ENCODE measurements around the gene KLKB1.

DNA sequence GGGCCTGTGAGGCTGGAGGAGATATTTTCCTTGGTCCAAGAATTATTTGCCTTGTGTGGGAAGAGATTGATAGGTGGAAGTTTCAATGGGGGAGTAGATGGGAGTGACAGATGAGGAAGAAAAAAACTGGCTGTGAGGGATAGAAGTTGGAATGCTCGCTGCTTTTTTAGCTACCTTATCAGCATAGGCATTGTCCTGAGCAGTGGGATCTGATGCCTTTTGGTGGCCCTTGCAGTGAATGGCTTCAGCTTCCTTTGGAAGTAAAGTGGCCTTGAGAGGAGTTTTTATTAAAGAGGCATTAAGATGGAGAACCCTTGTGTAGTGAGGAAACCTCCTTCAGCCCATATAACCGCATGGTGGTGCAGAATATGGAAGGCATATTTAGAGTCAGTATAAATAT is 16.0 kb downstream of the KLKB1 start:
- TF ChIP-seq, protein P1, sequence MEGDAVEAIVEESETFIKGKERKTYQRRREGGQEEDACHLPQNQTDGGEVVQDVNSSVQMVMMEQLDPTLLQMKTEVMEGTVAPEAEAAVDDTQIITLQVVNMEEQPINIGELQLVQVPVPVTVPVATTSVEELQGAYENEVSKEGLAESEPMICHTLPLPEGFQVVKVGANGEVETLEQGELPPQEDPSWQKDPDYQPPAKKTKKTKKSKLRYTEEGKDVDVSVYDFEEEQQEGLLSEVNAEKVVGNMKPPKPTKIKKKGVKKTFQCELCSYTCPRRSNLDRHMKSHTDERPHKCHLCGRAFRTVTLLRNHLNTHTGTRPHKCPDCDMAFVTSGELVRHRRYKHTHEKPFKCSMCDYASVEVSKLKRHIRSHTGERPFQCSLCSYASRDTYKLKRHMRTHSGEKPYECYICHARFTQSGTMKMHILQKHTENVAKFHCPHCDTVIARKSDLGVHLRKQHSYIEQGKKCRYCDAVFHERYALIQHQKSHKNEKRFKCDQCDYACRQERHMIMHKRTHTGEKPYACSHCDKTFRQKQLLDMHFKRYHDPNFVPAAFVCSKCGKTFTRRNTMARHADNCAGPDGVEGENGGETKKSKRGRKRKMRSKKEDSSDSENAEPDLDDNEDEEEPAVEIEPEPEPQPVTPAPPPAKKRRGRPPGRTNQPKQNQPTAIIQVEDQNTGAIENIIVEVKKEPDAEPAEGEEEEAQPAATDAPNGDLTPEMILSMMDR (IDR thresholded peaks at IDR 0.05): no peak
- no peak for TF ChIP-seq POLR2A (IDR thresholded peaks at IDR 0.05)
